Measurements from ENCODE around the gene CHMP3.
"Not testable (repeated sequence)": the region's sequence is repeated elsewhere in the genome, so short reads cannot be mapped to it uniquely, and the experiment has no call there.

CHMP3 gene

GRCh38 chr2:86562922-86563649 is at the start of gene CHMP3:
CHMP3 (minus strand) TSS chr2:86563443; CDS start chr2:86563348, 95 bp downstream.
- H3K4me3 Mint-ChIP-seq: peak within 1 kb of the TSS; percentile 96
- peak within 1 kb of the TSS; percentile 99 for H3K27ac Mint-ChIP-seq
- H3K27me3 Mint-ChIP-seq: no peaks in the 10 kb centered on the region
- H3K36me3 Mint-ChIP-seq (ENCODE audit: low read depth): peaks cover 36% of the 10 kb centered on the region
- peaks cover 32% of the 10 kb centered on the region for H3K4me1 Mint-ChIP-seq (ENCODE audit: low read depth)
- H3K9me3 Mint-ChIP-seq: peaks cover 5% of the 10 kb centered on the region
- peak; percentile 97 for DNase-seq

GRCh38 chr2:86610871-86611270 is 47.6 kb upstream of the CHMP3 start:
- no peaks in the 10 kb centered on the region for H3K27me3 Mint-ChIP-seq
- no peak overlapping the region for H3K4me3 Mint-ChIP-seq
- H3K36me3 Mint-ChIP-seq (ENCODE audit: low read depth): peaks cover 78% of the 10 kb centered on the region
- no peak for DNase-seq
- no peaks in the 10 kb centered on the region for H3K9me3 Mint-ChIP-seq
- H3K27ac Mint-ChIP-seq: no peak overlapping the region
- peaks cover 34% of the 10 kb centered on the region for H3K4me1 Mint-ChIP-seq (ENCODE audit: low read depth)

- Mint-ChIP-seq H3K27me3 (no peaks in the 10 kb centered on the region), H3K4me3 (no peak overlapping the region), H3K27ac (peak overlapping the region; percentile 82), H3K4me1 (ENCODE audit: low read depth) (peaks cover 35% of the 10 kb centered on the region), H3K9me3 (no peaks in the 10 kb centered on the region), H3K36me3 (ENCODE audit: low read depth) (peaks cover 82% of the 10 kb centered on the region)
- DNase-seq: no peak
These were observed 45.7 kb upstream of the CHMP3 start for GRCh38 chr2:86608832-86609410.

GRCh38 chr2:86603905-86604304 is 40.7 kb upstream of the CHMP3 start:
- Mint-ChIP-seq H3K9me3 (no peaks in the 10 kb centered on the region), H3K4me1 (ENCODE audit: low read depth) (peaks cover 8% of the 10 kb centered on the region), H3K4me3 (no peak overlapping the region), H3K36me3 (ENCODE audit: low read depth) (peaks cover 53% of the 10 kb centered on the region), H3K27ac (peak overlapping the region; percentile 51), H3K27me3 (no peaks in the 10 kb centered on the region)
- no peak for DNase-seq

GRCh38 chr2:86598966-86599365 is 35.7 kb upstream of the CHMP3 start:
- no peaks in the 10 kb centered on the region for H3K4me1 Mint-ChIP-seq (ENCODE audit: low read depth)
- no peak overlapping the region for H3K27ac Mint-ChIP-seq
- H3K36me3 Mint-ChIP-seq (ENCODE audit: low read depth): peaks cover 12% of the 10 kb centered on the region
- no peak for DNase-seq
- peaks cover 3% of the 10 kb centered on the region for H3K27me3 Mint-ChIP-seq
- H3K4me3 Mint-ChIP-seq: no peak overlapping the region
- H3K9me3 Mint-ChIP-seq: no peaks in the 10 kb centered on the region

- no peak overlapping the region for H3K27ac Mint-ChIP-seq
- DNase-seq: no peak
- no peak overlapping the region for H3K4me3 Mint-ChIP-seq
- H3K9me3 Mint-ChIP-seq: no peaks in the 10 kb centered on the region
- H3K36me3 Mint-ChIP-seq (ENCODE audit: low read depth): no peaks in the 10 kb centered on the region
- peaks cover 5% of the 10 kb centered on the region for H3K27me3 Mint-ChIP-seq
- no peaks in the 10 kb centered on the region for H3K4me1 Mint-ChIP-seq (ENCODE audit: low read depth)
These were observed 32.9 kb upstream of the CHMP3 start for GRCh38 chr2:86596118-86596517.

- H3K9me3 Mint-ChIP-seq: peaks cover 3% of the 10 kb centered on the region
- no peaks in the 10 kb centered on the region for H3K4me1 Mint-ChIP-seq (ENCODE audit: low read depth)
- DNase-seq: no peak
- H3K27ac Mint-ChIP-seq: no peak overlapping the region
- no peaks in the 10 kb centered on the region for H3K36me3 Mint-ChIP-seq (ENCODE audit: low read depth)
- H3K4me3 Mint-ChIP-seq: no peak overlapping the region
- H3K27me3 Mint-ChIP-seq: peaks cover 9% of the 10 kb centered on the region
These were observed 30.0 kb upstream of the CHMP3 start for GRCh38 chr2:86593266-86593665.

- Mint-ChIP-seq H3K36me3 (ENCODE audit: low read depth) (no peaks in the 10 kb centered on the region), H3K4me1 (ENCODE audit: low read depth) (no peaks in the 10 kb centered on the region), H3K27me3 (peaks cover 9% of the 10 kb centered on the region), H3K27ac (no peak overlapping the region), H3K9me3 (peaks cover 3% of the 10 kb centered on the region), H3K4me3 (no peak overlapping the region)
- no peak for DNase-seq
These were observed 29.4 kb upstream of the CHMP3 start for GRCh38 chr2:86592547-86593230.

- not testable (repeated sequence) for H3K36me3 Mint-ChIP-seq (ENCODE audit: low read depth); H3K9me3 Mint-ChIP-seq; H3K27me3 Mint-ChIP-seq; H3K4me3 Mint-ChIP-seq; DNase-seq; H3K4me1 Mint-ChIP-seq (ENCODE audit: low read depth); H3K27ac Mint-ChIP-seq
These were observed 26.5 kb upstream of the CHMP3 start for GRCh38 chr2:86589701-86590100.

- H3K4me1 Mint-ChIP-seq (ENCODE audit: low read depth): peaks cover 26% of the 10 kb centered on the region
- no peaks in the 10 kb centered on the region for H3K27me3 Mint-ChIP-seq
- peak overlapping the region; percentile 11 for H3K4me3 Mint-ChIP-seq
- H3K27ac Mint-ChIP-seq: peak overlapping the region; percentile 89
- no peak for DNase-seq
- peaks cover 6% of the 10 kb centered on the region for H3K9me3 Mint-ChIP-seq
- no peaks in the 10 kb centered on the region for H3K36me3 Mint-ChIP-seq (ENCODE audit: low read depth)
These were observed 21.1 kb upstream of the CHMP3 start for GRCh38 chr2:86584151-86584913.

GRCh38 chr2:86580560-86580959 is 17.3 kb upstream of the CHMP3 start:
- Mint-ChIP-seq H3K9me3 (peaks cover 9% of the 10 kb centered on the region), H3K4me3 (no peak overlapping the region), H3K4me1 (ENCODE audit: low read depth) (peaks cover 26% of the 10 kb centered on the region), H3K27ac (no peak overlapping the region), H3K36me3 (ENCODE audit: low read depth) (no peaks in the 10 kb centered on the region), H3K27me3 (no peaks in the 10 kb centered on the region)
- DNase-seq: no peak

GRCh38 chr2:86577817-86578456 is 14.7 kb upstream of the CHMP3 start:
- no peaks in the 10 kb centered on the region for H3K36me3 Mint-ChIP-seq (ENCODE audit: low read depth)
- no peak for DNase-seq
- H3K27me3 Mint-ChIP-seq: no peaks in the 10 kb centered on the region
- no peak overlapping the region for H3K4me3 Mint-ChIP-seq
- H3K9me3 Mint-ChIP-seq: peaks cover 9% of the 10 kb centered on the region
- H3K4me1 Mint-ChIP-seq (ENCODE audit: low read depth): peaks cover 5% of the 10 kb centered on the region
- H3K27ac Mint-ChIP-seq: no peak overlapping the region

GRCh38 chr2:86570059-86570458 is 6.8 kb upstream of the CHMP3 start:
- Mint-ChIP-seq H3K27me3 (no peaks in the 10 kb centered on the region), H3K9me3 (no peaks in the 10 kb centered on the region), H3K4me1 (ENCODE audit: low read depth) (no peaks in the 10 kb centered on the region), H3K27ac (no peak overlapping the region), H3K4me3 (no peak overlapping the region), H3K36me3 (ENCODE audit: low read depth) (no peaks in the 10 kb centered on the region)
- no peak for DNase-seq

GRCh38 chr2:86566821-86567190 is 3.6 kb upstream of the CHMP3 start:
- Mint-ChIP-seq H3K36me3 (ENCODE audit: low read depth) (peaks cover 15% of the 10 kb centered on the region), H3K4me3 (no peak overlapping the region), H3K27ac (no peak overlapping the region), H3K9me3 (peaks cover 5% of the 10 kb centered on the region), H3K27me3 (no peaks in the 10 kb centered on the region), H3K4me1 (ENCODE audit: low read depth) (peaks cover 18% of the 10 kb centered on the region)
- no peak for DNase-seq

Data from activated T-cell treated with anti-CD3 and anti-CD28 coated beads, Interleukin-2, amount 50 U/mL, for 24 hours (primary cell).